GM12801 (cell line): ENCODE measurements around the gene CBR3.

Experiments
- TF ChIP-seq, protein P1 (sequence below): IDR thresholded peaks from one replicate; pipeline ENCODE4 v1.5.1; 2011; ENCODE audit warnings: control low read depth; ENCODE audit not compliant: insufficient read length; ENCODE audit errors: extremely low read depth

The CBR3 gene

DNA sequence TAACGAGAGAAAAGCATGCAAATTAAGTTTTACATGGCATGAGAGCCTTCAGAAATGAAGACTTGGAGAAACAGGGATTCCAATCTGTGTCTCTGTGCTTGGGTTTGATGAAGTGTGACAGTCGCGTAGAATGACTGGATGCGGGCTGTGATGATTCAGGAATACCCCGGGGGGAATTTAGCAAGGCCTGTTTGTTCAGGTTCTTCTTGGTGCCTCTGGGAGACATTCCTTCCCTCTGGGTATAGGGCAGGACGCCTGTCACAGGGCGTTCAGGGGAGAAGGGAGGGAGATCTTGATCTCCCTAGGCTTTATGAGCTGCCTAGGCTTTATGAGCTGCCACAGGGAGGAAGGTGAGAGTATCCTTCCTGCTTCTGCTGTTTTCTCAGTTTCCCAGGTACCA lies 58.3 kb downstream of the CBR3 start:
- TF ChIP-seq, protein P1, sequence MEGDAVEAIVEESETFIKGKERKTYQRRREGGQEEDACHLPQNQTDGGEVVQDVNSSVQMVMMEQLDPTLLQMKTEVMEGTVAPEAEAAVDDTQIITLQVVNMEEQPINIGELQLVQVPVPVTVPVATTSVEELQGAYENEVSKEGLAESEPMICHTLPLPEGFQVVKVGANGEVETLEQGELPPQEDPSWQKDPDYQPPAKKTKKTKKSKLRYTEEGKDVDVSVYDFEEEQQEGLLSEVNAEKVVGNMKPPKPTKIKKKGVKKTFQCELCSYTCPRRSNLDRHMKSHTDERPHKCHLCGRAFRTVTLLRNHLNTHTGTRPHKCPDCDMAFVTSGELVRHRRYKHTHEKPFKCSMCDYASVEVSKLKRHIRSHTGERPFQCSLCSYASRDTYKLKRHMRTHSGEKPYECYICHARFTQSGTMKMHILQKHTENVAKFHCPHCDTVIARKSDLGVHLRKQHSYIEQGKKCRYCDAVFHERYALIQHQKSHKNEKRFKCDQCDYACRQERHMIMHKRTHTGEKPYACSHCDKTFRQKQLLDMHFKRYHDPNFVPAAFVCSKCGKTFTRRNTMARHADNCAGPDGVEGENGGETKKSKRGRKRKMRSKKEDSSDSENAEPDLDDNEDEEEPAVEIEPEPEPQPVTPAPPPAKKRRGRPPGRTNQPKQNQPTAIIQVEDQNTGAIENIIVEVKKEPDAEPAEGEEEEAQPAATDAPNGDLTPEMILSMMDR, result no peak

DNA sequence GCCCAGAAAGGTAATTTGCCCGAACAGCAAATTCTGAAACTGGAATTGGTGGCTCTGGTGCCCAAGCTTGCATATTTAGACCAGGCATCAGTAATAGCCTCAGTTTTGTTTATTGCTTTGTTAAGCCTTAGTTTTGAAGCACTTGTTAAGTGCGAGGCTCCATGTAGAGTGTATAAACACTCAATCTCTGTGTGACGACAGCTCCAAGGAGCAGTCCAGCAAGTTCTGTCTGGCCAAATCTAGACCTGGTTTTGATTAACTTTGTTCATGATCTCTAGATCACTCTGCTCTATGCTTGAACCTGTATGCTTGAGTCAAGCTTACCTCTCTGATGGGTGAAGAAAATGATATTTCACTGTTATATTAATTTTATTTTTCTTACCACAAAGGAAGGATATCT lies 59.1 kb downstream of the CBR3 start:
- TF ChIP-seq, protein P1, result no peak

DNA sequence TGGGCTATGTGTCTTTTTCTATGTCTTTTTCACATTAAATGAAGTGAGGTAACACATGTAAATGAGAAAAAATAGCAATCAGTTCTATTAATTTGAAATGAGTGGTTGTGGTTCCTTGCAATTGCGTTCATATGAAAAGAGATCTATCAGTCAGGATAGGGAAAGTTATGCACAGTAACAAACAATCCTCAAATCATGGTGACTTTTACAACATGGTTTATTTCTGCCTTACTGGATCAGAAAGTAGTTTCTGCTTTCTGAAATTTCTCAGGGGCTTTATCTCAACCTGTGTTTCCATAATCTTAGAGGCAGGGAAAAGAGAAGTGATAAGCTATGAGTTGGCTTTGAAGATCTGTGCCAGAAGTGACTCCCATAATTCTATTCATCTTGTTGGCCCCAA lies 60.7 kb downstream of the CBR3 start:
- TF ChIP-seq, protein P1, result no peak
